ENCODE results near the gene ZFP28. TPM values are rescaled to one million over a fixed set of nuclear protein-coding genes. Genes with fewer than 3 reads are reported as not detected.

The ZFP28 gene
- total and polyA plus RNA-seq, 2 of the 4 experiments (the other 2 are of a cell fraction) = 3.0 to 6.5 TPM

DNA sequence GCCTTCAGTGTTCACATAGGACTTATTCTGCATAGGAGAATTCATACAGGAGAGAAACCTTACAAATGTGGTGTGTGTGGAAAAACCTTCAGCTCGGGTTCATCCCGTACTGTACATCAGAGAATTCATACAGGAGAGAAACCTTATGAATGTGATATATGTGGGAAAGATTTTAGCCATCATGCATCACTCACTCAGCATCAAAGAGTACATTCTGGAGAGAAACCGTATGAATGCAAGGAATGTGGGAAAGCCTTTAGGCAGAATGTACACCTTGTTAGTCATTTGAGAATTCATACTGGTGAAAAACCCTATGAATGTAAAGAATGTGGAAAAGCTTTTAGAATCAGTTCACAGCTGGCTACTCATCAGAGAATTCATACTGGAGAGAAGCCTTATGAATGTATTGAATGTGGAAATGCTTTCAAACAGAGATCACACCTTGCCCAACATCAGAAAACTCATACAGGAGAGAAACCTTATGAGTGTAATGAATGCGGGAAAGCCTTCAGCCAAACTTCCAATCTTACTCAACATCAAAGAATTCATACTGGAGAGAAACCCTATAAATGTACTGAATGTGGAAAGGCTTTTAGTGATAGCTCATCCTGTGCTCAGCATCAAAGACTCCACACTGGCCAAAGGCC lies 13.4 kb upstream of the ZFP28 start:
- no peaks in the 10 kb centered on the region for H3K9me1 ChIP-seq (ENCODE audit: insufficient read depth, low read length)
- no peak overlapping the region for H2BK5ac ChIP-seq (ENCODE audit: low read depth, low read length, poor library complexity, severe bottlenecking)

More for the DNA sequence above, 13.4 kb upstream of the ZFP28 start:
- H2BK15ac ChIP-seq (ENCODE audit: low read depth, low read length) = no peak overlapping the region
- no peak overlapping the region for H3K27ac ChIP-seq (ENCODE audit: insufficient read depth, low read length)
- no TSS peak for BruUV-seq (replicated peaks)
- no peak overlapping the region for H3K56ac ChIP-seq (ENCODE audit: extremely low read depth, insufficient read depth, low read length)
- no peak overlapping the region for H3K4me2 ChIP-seq (ENCODE audit: low read depth, low read length)
- no peak for DNase-seq
- H3K23ac ChIP-seq (ENCODE audit: low read depth, low read length) = no peak overlapping the region
- H4K91ac ChIP-seq (ENCODE audit: insufficient read depth, low read depth, low read length) = no peak overlapping the region
- WGBS, 2 experiments (ENCODE audit: extremely low coverage in 2 of 2, insufficient read length in 1 of 2) = no CpG with 5 or more reads among the region's 4 CpGs
- H3K4ac ChIP-seq (ENCODE audit: low read depth, low read length) = no peak overlapping the region
- H3K27me3 ChIP-seq (ENCODE audit: control insufficient read depth, insufficient read depth, low read length) = no peaks in the 10 kb centered on the region
- no peaks in the 10 kb centered on the region for H3K4me1 ChIP-seq (ENCODE audit: control insufficient read depth, insufficient read depth, low read length)
- H4K8ac ChIP-seq (ENCODE audit: low read depth in 2 of 2, low read length in 2 of 2) = no peak overlapping the region
- no peak overlapping the region for H2AK5ac ChIP-seq (ENCODE audit: low read depth, low read length)
- H4K20me1 ChIP-seq (ENCODE audit: insufficient read depth, low read length) = no peaks in the 10 kb centered on the region
- H3K79me1 ChIP-seq (ENCODE audit: low read depth in 1 of 2, low read length in 2 of 2) = no peaks in the 10 kb centered on the region
- TF ChIP-seq RAD21 (IDR thresholded peaks at IDR 0.05; ENCODE audit: low read length) (no peak), BHLHE40 (IDR thresholded peaks at IDR 0.05; ENCODE audit: low read depth, low read length) (no peak)
- no peak overlapping the region for H3K9ac ChIP-seq (ENCODE audit: low read depth, low read length)
- peaks cover 12% of the 10 kb centered on the region; the same call in 1 of the 2 replicates for H3K36me3 ChIP-seq (ENCODE audit: control insufficient read depth, insufficient read depth, low read length)
- CTCF ChIA-PET = no interaction called here
- POLR2A ChIA-PET (ENCODE audit: unreplicated experiment) = no interaction called here
- dilution Hi-C loops (cut with HindIII; ENCODE audit: low sequenced_read_pairs, unreplicated experiment) (no loop called here), intact Hi-C loops (cut with micrococcal nuclease) (no loop called here), in situ Hi-C loops (cut with MboI; ENCODE audit: low sequenced_read_pairs) (no loop called here)
- H3K14ac ChIP-seq (replicated peaks; ENCODE audit: low read depth, low read length) = no peak overlapping the region
- peaks cover 77% of the 10 kb centered on the region for H3K9me3 ChIP-seq (ENCODE audit: control insufficient read depth, insufficient read depth, low read length)
- H3K18ac ChIP-seq (ENCODE audit: low read depth, low read length) = no peak overlapping the region
- no peak overlapping the region for H4K5ac ChIP-seq (ENCODE audit: low read depth, low read length)
- ATAC-seq (ENCODE audit: low read depth) = no peak
- no peak overlapping the region for H3K4me3 ChIP-seq (ENCODE audit: insufficient read depth, low read depth, low read length)
- no peak overlapping the region for H2BK20ac ChIP-seq (ENCODE audit: low read depth, low read length)
- H2AFZ ChIP-seq (replicated peaks; ENCODE audit: low read length, poor library complexity) = no peak overlapping the region
- H2BK120ac ChIP-seq (ENCODE audit: low read depth, low read length) = no peak overlapping the region
- H2AK9ac ChIP-seq (replicated peaks; ENCODE audit: low read depth, low read length, poor library complexity) = no peak overlapping the region
